Spleen (tissue), 11 donors: ENCODE measurements around the gene CD248. TPM values are rescaled to one million over a fixed set of nuclear protein-coding genes. Genes with fewer than 3 reads are reported as not detected.
A peak's percentile ranks its signal among the peaks of the same experiment; 100 is the strongest.

ENCODE experiments used
- DNase-seq: peaks from one replicate; pipeline ENCODE4 v3.0.0-alpha.2; 2020
- H3K27ac ChIP-seq, 8 donors: fragments of 200-600 bp; sonication (generic) in 7 of 8; 1 replicate in 4 of 8; 2 replicates in 4 of 8; pipeline versions ENCODE4 v1.5.0 to v1.8.0; 2016 to 2021; ENCODE audit warnings: inconsistent platforms in 4 of 8, mild to moderate bottlenecking in 4 of 8, moderate library complexity in 1 of 8
- H3K27me3 ChIP-seq, 7 donors: fragments of 200-600 bp; sonication (generic) in 6 of 7; replicated peaks in 1 of 7; 1 replicate in 4 of 7; 2 replicates in 3 of 7; pipeline versions ENCODE4 v1.5.0 to v1.8.0; 2016 to 2021; ENCODE audit warnings: inconsistent platforms in 3 of 7, mild to moderate bottlenecking in 1 of 7
- H3K36me3 ChIP-seq, 6 donors: fragments of 200-600 bp; sonication (generic) in 5 of 6; 1 replicate in 4 of 6; 2 replicates in 2 of 6; pipeline versions ENCODE4 v1.5.0 to v1.8.0; 2016 to 2021; ENCODE audit warnings: inconsistent platforms in 2 of 6
- H3K4me1 ChIP-seq, 6 donors: fragments of 200-600 bp; sonication (generic) in 5 of 6; 1 replicate in 3 of 6; 2 replicates in 3 of 6; pipeline versions ENCODE4 v1.5.0 to v1.8.0; 2016 to 2021; ENCODE audit warnings: inconsistent platforms in 3 of 6
- H3K4me3 ChIP-seq, 8 donors: fragments of 200-600 bp; sonication (generic) in 7 of 8; 1 replicate in 4 of 8; 2 replicates in 4 of 8; pipeline versions ENCODE4 v1.5.0 to v1.8.0; 2016 to 2021; ENCODE audit warnings: inconsistent platforms in 4 of 8, mild to moderate bottlenecking in 4 of 8, moderate library complexity in 2 of 8
- H3K9me3 ChIP-seq, 8 donors: fragments of 200-600 bp; sonication (generic) in 7 of 8; 1 replicate in 4 of 8; 2 replicates in 4 of 8; pipeline versions ENCODE4 v1.5.0 to v1.8.0; 2016 to 2021; ENCODE audit warnings: inconsistent platforms in 4 of 8
- POLR2A ChIP-seq, 3 donors: fragments of 450-650 bp; IDR thresholded peaks; one replicate each; pipeline ENCODE4 v1.5.1; 2017; ENCODE audit warnings: antibody characterized with exemption in 3 of 3, mild to moderate bottlenecking in 1 of 3
- POLR2AphosphoS5 ChIP-seq, 3 donors: sonication (generic); formaldehyde crosslinking; IDR thresholded peaks; one replicate each; pipeline ENCODE4 v1.5.1; 2017; ENCODE audit warnings: antibody characterized with exemption in 3 of 3
- WGBS, 5 donors: extraction: QIAGEN DNeasy Blood & Tissue Kit in 3 of 5; methylation state at CpG; one replicate each; pipeline versions ENCODE4 v1.1.5 to v1.1.7; 2013 to 2018; 5-methylcytosine and 5-hydroxymethylcytosine counted together
- intact Hi-C: fragments of 100-400 bp; cut with DNase I; formaldehyde crosslinking; loops from one replicate; pipeline ENCODE4 v1.15.0; 2023; ENCODE audit warnings: low total_unique reads
- polyA plus RNA-seq, 3 donors: library from polyadenylated mRNA; stranded (reverse); fragments of 200-250 nt; gene quantifications; one replicate each; pipeline ENCODE4 v1.2.1, GENCODE V29; 2013
- total RNA-seq, 7 donors: library from RNA; depleted of rRNA in 3 of 7; stranded (reverse); fragments of >200 nt in 3 of 7; fragmentation: NEBNext Ultra II Directional in 4 of 7; extraction: Animal tissue kit (Norgen Biotek cat#: 25700) in 4 of 7; gene quantifications; one replicate each; pipeline versions ENCODE4 v1.1.0 to v1.2.1, GENCODE V29; 2016 to 2021
- TF ChIP-seq, protein P1 (sequence below), 11 experiments: fragments of 200-600 bp in 7 of 11; fragments of 450-650 bp in 4 of 11; sonication (generic) in 4 of 11; IDR thresholded peaks in 8 of 11; conservative IDR thresholded peaks in 3 of 11; 1 replicate in 7 of 11; 2 replicates in 4 of 11; pipeline versions ENCODE4 v1.4.0 to v1.8.0; 2016 to 2021; ENCODE audit warnings: antibody characterized with exemption in 11 of 11, inconsistent platforms in 4 of 11, mild to moderate bottlenecking in 1 of 11
- donor health status: healthy with polysubstance abuse.
- donor health status: DM: no; HTN: no; CAD: no; lungs with moderate emphysema.
- donor health status: DM: no; HTN: no; CAD: no.
- donor health status: Bipolar disorder and iron deficiency.
- donor health status: healthy.
- donor health status: DM: no; HTN: no; CAD: no.
- donor health status: DM: yes; HTN: yes; CAD: no.

The CD248 gene
- total and polyA plus RNA-seq, 10 donors, result 1.7 to 15.7 (median 4.9) TPM

DNA sequence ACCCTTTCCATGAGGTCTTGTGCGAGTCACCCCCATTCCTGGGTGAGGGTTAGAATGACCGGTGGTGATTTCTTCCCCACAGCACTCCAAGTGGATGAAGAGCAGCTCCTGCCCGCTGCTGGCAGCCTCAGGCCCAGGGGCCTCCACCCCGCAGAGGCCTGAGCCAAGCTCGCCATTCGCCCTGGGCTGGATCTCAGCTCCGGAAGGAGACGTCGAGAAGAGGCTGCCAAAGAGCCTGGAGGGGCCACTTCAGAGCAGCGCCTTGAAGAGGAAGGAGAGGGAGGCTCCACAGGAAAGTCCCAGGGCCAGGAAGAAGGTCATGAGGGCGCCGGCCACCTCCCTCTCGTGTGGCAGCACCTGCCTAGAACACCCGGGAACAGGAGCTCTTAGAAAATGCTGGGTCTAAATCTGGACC, 46.4 kb upstream of the CD248 start:
- DNase-seq, result peak; percentile 61
- TF ChIP-seq, protein P1, sequence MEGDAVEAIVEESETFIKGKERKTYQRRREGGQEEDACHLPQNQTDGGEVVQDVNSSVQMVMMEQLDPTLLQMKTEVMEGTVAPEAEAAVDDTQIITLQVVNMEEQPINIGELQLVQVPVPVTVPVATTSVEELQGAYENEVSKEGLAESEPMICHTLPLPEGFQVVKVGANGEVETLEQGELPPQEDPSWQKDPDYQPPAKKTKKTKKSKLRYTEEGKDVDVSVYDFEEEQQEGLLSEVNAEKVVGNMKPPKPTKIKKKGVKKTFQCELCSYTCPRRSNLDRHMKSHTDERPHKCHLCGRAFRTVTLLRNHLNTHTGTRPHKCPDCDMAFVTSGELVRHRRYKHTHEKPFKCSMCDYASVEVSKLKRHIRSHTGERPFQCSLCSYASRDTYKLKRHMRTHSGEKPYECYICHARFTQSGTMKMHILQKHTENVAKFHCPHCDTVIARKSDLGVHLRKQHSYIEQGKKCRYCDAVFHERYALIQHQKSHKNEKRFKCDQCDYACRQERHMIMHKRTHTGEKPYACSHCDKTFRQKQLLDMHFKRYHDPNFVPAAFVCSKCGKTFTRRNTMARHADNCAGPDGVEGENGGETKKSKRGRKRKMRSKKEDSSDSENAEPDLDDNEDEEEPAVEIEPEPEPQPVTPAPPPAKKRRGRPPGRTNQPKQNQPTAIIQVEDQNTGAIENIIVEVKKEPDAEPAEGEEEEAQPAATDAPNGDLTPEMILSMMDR (IDR thresholded peaks at IDR 0.05 in 8 of 11, conservative IDR thresholded peaks at IDR 0.05 in 3 of 11), result no peak
- TF ChIP-seq POLR2A (IDR thresholded peaks at IDR 0.05), result no peak
- peak in 2 of 3 donors; percentile 15 to 44 for TF ChIP-seq POLR2AphosphoS5 (IDR thresholded peaks at IDR 0.05)

DNA sequence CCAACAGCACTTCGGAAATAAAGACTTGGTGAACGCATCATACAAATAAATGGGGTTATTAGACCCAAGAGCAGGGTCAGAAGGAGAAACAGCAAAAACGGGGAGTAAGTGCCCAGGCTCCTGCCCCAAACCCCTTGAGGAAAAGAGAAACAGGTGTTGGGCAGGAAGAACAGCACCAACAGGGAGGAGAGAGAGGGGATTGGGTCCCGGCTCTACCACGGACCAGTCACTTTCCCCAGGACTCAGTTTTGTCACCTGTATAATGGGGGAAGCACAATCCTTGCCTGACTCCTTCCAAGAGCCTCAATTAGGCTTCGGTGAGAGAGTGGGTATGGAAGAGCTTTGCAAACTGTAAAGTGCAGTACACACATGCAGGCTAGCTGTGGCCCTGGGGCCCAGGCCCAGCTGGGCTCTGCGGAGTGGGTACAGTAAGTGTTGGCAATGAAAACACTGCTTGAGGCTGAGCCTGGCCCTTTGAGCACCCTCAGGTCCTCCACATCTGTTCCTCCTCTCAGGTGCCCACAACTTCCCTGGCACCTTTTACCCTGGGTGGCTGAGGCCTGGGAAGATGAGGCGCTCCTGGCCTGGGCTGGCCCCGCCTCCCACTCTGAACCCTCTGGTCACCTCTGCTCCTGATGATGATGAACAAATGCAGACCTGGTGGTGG, 45.8 kb upstream of the CD248 start:
- intact Hi-C loops, result no loop called here
- H3K4me3 ChIP-seq, result no peak overlapping the region
- H3K27ac ChIP-seq, result no peak overlapping the region
- WGBS, 5 donors, result 75 to 93% (median 83%) methylated on average over 9 of the region's 9 CpGs
- no peak for TF ChIP-seq POLR2A (IDR thresholded peaks at IDR 0.05)
- TF ChIP-seq, protein P1 (IDR thresholded peaks at IDR 0.05 in 8 of 11, conservative IDR thresholded peaks at IDR 0.05 in 3 of 11), result no peak
- TF ChIP-seq POLR2AphosphoS5 (IDR thresholded peaks at IDR 0.05), result no peak
- peak; percentile 39 for DNase-seq
- H3K9me3 ChIP-seq, result no peaks in the 10 kb centered on the region
- no peaks in the 10 kb centered on the region for H3K36me3 ChIP-seq
- H3K4me1 ChIP-seq, result peaks cover 0 to 14% (median 6%) of the 10 kb centered on the region in 6 donors
- H3K27me3 ChIP-seq, result no peaks in the 10 kb centered on the region

More for the DNA sequence above, 46.4 kb upstream of the CD248 start:
- Histone ChIP-seq H3K4me3 (no peak overlapping the region), H3K27ac (no peak overlapping the region), H3K9me3 (no peaks in the 10 kb centered on the region), H3K36me3 (no peaks in the 10 kb centered on the region), H3K4me1 (peaks cover 0 to 14% (median 6%) of the 10 kb centered on the region in 6 donors), H3K27me3 (no peaks in the 10 kb centered on the region)
- WGBS, 5 donors, result 70 to 86% (median 79%) methylated on average over 14 of the region's 14 CpGs
- intact Hi-C loops, result no loop called here

DNA sequence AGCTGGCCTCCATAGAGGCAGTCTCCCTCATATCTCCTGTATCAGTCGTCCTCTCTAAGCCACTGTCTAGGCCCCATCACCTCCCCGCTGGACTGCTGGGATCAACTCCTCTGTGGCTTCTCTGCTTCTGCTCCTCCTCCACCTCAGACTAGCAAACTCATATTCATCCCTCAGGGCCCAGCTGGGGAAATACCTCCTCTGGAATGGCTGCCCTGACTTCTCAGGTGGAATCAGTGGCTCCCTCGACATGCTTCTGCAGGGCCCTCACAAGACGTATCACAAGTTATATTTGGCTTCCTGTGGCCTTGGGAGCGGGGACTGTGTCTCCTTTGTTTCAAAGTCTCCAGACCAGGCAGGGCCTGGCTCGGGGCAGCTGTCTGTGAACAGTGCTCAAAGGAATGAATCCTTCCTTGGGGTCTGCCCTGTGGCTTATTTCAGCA, 44.7 kb upstream of the CD248 start:
- Histone ChIP-seq H3K9me3 (no peaks in the 10 kb centered on the region), H3K36me3 (no peaks in the 10 kb centered on the region), H3K27me3 (no peaks in the 10 kb centered on the region), H3K4me3 (no peak overlapping the region), H3K4me1 (peaks cover 0 to 14% (median 6%) of the 10 kb centered on the region in 6 donors), H3K27ac (no peak overlapping the region)
- no peak for TF ChIP-seq POLR2A (IDR thresholded peaks at IDR 0.05)
- DNase-seq, result peak; percentile 37
- 76 to 80% (median 78%) methylated on average over 6 of the region's 6 CpGs for WGBS, 5 donors
- intact Hi-C loops, result no loop called here

DNA sequence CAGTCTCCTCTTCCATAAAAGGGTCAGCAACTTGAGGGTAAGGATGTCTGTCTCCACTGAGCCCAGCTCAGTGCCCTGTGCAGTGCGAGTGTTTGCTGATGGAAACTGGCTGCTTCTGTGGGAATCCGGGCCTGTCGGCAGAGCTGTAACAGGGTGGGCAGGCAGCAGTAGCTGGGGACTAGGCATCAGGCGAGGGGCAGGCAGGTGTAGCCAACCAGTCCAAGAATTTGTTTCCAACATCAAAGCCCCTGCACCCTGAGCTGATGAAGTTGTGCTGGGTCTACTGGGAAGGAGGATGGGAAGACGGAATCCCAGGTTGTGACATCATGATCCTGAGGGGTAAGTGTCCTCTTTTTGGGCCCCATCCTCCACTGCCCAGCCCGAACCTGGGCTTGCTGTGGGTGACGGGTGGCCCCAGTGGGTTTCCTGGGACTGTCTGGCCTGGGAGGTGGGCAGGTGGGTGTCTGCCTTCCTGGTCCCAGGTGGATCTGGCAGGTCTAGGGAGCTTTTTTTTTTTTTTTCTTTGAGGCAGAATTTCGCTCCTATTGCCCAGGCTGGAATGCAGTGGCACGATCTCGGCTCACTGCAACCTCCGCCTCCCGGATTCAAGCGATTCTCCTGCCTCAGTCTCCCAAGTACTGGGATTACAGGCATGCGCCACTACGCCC, 43.7 kb upstream of the CD248 start:
- WGBS, 5 donors, result 89 to 96% (median 94%) methylated on average over 13 to 15 of the region's 15 CpGs
- peak; percentile 37 for DNase-seq
- H3K4me3 ChIP-seq, result no peak overlapping the region
- H3K4me1 ChIP-seq, result peaks cover 0 to 14% (median 6%) of the 10 kb centered on the region in 6 donors
- no peaks in the 10 kb centered on the region for H3K27me3 ChIP-seq
- no peaks in the 10 kb centered on the region for H3K9me3 ChIP-seq
- intact Hi-C loops, result no loop called here
- no peaks in the 10 kb centered on the region for H3K36me3 ChIP-seq
- no peak overlapping the region for H3K27ac ChIP-seq
- TF ChIP-seq, protein P1 (IDR thresholded peaks at IDR 0.05 in 8 of 11, conservative IDR thresholded peaks at IDR 0.05 in 3 of 11), result no peak
- no peak for TF ChIP-seq POLR2AphosphoS5 (IDR thresholded peaks at IDR 0.05)
- TF ChIP-seq POLR2A (IDR thresholded peaks at IDR 0.05), result no peak
